Gastroesophageal sphincter (tissue), 3 donors: Measurements from ENCODE around the gene CRTAP.

Experiments
- CTCF ChIP-seq, 4 experiments: fragments of 200-600 bp in 2 of 4; fragments of 450-650 bp in 2 of 4; sonication (generic) in 1 of 4; IDR thresholded peaks; one replicate each; pipeline ENCODE4 v1.5.1; 2017 to 2019; ENCODE audit warnings: antibody characterized with exemption in 4 of 4, mild to moderate bottlenecking in 2 of 4, moderate library complexity in 2 of 4
- POLR2AphosphoS5 ChIP-seq: sonication (generic); formaldehyde crosslinking; IDR thresholded peaks from one replicate; pipeline ENCODE4 v1.6.1; 2017; ENCODE audit warnings: antibody characterized with exemption

DNA sequence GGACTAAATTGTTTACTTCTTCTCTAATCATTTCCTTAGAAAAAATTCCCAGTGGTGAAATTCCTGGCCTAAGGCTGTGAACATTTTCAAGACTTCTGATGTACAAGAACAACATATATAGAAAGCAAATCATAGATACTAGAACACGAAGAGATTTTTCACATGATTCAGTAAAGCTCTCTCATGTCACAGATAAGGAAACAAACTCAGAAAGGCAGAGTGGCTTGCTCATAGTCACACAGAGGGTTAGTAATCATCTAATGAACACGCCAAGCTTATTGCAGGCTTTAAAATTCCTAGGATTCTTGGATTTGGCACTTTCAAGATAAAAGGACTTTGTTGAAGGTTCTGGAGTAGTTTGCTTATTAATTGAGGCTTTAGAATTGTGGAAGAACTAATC, 26.2 kb downstream of the CRTAP start:
- no peak for TF ChIP-seq CTCF (IDR thresholded peaks at IDR 0.05)
- TF ChIP-seq POLR2AphosphoS5 = no peak
